GM11168 (cell line): ENCODE results near the gene RBM8A.

Source experiments
- in situ Hi-C: fragments of 300-500 bp; cut with MboI; formaldehyde crosslinking; loops from one replicate; pipeline ENCODE4 v1.12.0; 2022; ENCODE audit warnings: low sequenced_read_pairs; ENCODE audit not compliant: unreplicated experiment

The RBM8A gene

GRCh38 chr1:145887631-145888030, 39.7 kb downstream of the RBM8A start:
- in situ Hi-C loops: no loop called here

GRCh38 chr1:145886816-145887215, 40.5 kb downstream of the RBM8A start:
- in situ Hi-C loops: no loop called here

DNA sequence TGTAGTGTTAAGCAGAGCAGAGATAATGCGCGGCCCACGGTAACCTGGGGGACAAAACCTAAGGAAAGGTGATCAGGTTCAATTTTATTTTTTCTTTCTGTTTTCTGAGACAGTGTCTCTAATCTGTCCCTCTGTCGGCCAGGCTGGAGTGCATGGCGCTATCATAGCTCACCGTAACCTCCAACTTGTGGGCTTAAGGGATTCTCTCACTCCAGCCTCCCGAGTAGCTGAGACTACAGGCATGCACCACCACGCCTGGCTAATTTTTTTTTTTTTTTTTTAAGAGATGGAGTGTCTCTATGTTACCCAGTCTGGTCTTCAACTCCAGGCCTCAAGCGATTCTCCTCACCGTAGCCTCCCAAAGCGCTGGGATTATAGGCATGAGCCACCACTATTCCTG, 40.9 kb downstream of the RBM8A start:
- in situ Hi-C loops: no loop called here

DNA sequence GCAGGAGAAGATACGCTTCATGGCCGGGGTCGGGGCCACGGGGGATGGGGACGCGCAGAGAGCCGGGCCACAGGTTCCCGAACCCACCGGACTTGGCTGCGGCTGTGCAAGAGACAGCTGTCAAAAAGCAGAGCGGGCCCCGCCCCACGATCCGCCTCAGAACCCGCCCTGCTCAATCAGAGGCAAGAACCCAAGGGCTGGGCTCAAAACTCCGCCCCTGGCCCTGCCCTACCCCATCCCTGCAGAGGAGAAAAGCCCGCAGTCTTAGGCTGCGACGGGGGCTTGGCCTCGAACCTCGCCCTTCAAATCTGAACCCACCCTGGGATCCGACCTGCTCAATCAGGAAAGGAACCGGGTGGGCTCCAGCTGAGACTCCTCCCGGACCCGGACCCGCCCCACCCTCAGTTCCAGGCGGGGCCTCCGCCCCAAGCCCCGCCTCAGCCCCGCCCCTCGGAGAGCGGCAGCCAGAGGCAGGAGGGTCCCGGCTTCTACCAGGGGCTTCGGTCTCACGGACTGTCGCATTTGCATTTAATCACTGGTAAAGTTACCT, 41.5 kb downstream of the RBM8A start, which contains the start of gene ANKRD35:
ANKRD35 (minus strand) TSS at position 129 of the 550 bp plus-strand sequence; CDS start at position 21, 108 bp downstream.
- in situ Hi-C loops: no loop called here

DNA sequence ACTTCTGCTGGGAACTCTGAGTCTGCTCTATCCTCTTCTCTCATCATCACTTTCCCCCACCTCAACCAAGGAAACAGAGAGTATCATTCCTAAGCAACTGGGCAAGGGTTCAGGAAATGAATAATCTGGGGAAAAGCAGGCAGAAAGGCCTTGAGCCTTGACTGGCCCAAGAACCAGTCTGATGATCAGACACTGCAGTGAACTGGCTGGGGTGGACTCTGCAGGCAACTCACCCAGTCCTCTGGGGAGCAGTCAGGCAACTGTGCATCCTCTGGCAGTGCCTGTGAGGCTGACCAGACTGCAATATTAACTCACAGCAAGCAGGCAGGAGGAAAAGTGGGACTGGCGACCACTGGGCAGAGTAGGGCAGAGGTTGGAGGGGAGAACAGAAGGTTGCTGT, 42.6 kb downstream of the RBM8A start:
- in situ Hi-C loops: no loop called here

GRCh38 chr1:145879775-145880174, 47.5 kb downstream of the RBM8A start:
- in situ Hi-C loops: no loop called here

DNA sequence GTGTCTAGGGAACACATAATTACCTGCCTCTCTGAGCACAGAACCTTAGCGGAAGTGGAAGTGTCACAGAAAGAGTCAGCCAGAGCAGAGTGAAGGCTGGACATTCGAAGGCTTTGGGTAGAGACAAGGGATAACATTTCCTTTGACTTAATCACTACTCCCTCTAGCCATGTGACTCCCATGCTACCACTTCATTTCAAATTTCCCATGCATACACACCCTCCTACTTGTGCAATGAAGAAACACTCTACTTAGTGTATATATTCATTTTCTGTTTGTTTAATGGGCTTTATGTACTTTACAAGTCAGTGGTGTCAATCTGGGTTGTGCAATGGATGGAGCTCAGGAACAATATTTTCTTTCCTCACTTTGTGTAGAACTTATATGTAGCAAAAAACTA, 48.6 kb downstream of the RBM8A start:
- in situ Hi-C loops: no loop called here

GRCh38 chr1:145877923-145878486, 49.3 kb downstream of the RBM8A start:
- in situ Hi-C loops: no loop called here

GRCh38 chr1:145874646-145875045, 52.6 kb downstream of the RBM8A start:
- in situ Hi-C loops: no loop called here

- in situ Hi-C loops: no loop called here
Measured at GRCh38 chr1:145871994-145872924, 55.0 kb downstream of the RBM8A start.
